Coronary artery (tissue), 2 donors: ENCODE measurements around the gene ALX4.
A peak's percentile ranks its signal among the peaks of the same experiment; 100 is the strongest.

Experiments
- DNase-seq: peaks from one replicate; pipeline ENCODE4 v3.0.0-alpha.2; 2017; ENCODE audit warnings: low spot score
- H3K27ac ChIP-seq, 2 donors: fragments of 200-600 bp; sonication (generic); one replicate each; pipeline ENCODE4 v1.5.1; 2016 to 2019
- H3K4me3 ChIP-seq: fragments of 200-600 bp; sonication (generic); 2 replicates; pipeline ENCODE4 v1.5.1; 2016; ENCODE audit warnings: mild to moderate bottlenecking, moderate library complexity
- CTCF ChIP-seq: fragments of 200-600 bp; sonication (generic); IDR thresholded peaks from one replicate; pipeline ENCODE4 v1.5.1; 2019; ENCODE audit warnings: antibody characterized with exemption

ALX4 gene

GRCh38 chr11:44309478-44310205 is at the start of gene ALX4:
Gene ALX4 (minus strand): TSS chr11:44310139. CDS start chr11:44310062, 77 bp downstream.
- TF ChIP-seq CTCF = no peak
- Histone ChIP-seq H3K4me3 (peak within 1 kb of the TSS; percentile 70), H3K27ac (no peak within 1 kb of the TSS)
- no peak for DNase-seq

GRCh38 chr11:44359162-44359561 is 49.2 kb upstream of the ALX4 start:
- no peak for DNase-seq
- no peak overlapping the region for H3K4me3 ChIP-seq
- TF ChIP-seq CTCF = no peak
- H3K27ac ChIP-seq = no peak overlapping the region

GRCh38 chr11:44358713-44359112 is 48.8 kb upstream of the ALX4 start:
- Histone ChIP-seq H3K27ac (no peak overlapping the region), H3K4me3 (no peak overlapping the region)
- no peak for DNase-seq
- TF ChIP-seq CTCF = no peak

GRCh38 chr11:44357711-44358110 is 47.8 kb upstream of the ALX4 start:
- no peak for DNase-seq
- no peak overlapping the region for H3K4me3 ChIP-seq
- TF ChIP-seq CTCF = no peak
- no peak overlapping the region for H3K27ac ChIP-seq

- DNase-seq = no peak
- H3K27ac ChIP-seq = no peak overlapping the region
- no peak overlapping the region for H3K4me3 ChIP-seq
- TF ChIP-seq CTCF = no peak
Observed at GRCh38 chr11:44356351-44356750, 46.4 kb upstream of the ALX4 start.

- Histone ChIP-seq H3K27ac (no peak overlapping the region), H3K4me3 (no peak overlapping the region)
- no peak for TF ChIP-seq CTCF
- DNase-seq = no peak
Observed at GRCh38 chr11:44351898-44352498, 42.1 kb upstream of the ALX4 start.
